Suppressor macrophage treated with lipopolysaccharide for 1 hour (primary cell): ENCODE measurements around the gene DFFA.
"Not testable (repeated sequence)": the region's sequence is repeated elsewhere in the genome, so short reads cannot be mapped to it uniquely, and the experiment has no call there.

Experiments used
- DNase-seq, 3 donors: peaks; one replicate each; pipeline ENCODE4 v3.0.0-alpha.2; 2020 to 2022

The DFFA gene

GRCh38 chr1:10472220-10473144, at the start of gene DFFA:
Gene DFFA, minus strand, starts transcription at chr1:10472529. Its CDS starts 71 bp downstream, at chr1:10472458.
- DNase-seq: peak; percentile 95 to 97 (median 95)

GRCh38 chr1:10521537-10522157, 49.3 kb upstream of the DFFA start:
- DNase-seq: no peak

GRCh38 chr1:10520952-10521351, 48.6 kb upstream of the DFFA start:
- no peak for DNase-seq

- DNase-seq: no peak
Measured at GRCh38 chr1:10520497-10520896, 48.2 kb upstream of the DFFA start.

GRCh38 chr1:10519016-10519417, 46.7 kb upstream of the DFFA start:
- DNase-seq: no peak

GRCh38 chr1:10517677-10517982, 45.3 kb upstream of the DFFA start:
- peak in 1 of 3 donors; percentile 21 for DNase-seq

GRCh38 chr1:10516925-10517676, 44.8 kb upstream of the DFFA start:
- DNase-seq: peak in 2 of 3 donors; percentile 34 to 43

- peak; percentile 66 to 80 (median 80) for DNase-seq
Measured at GRCh38 chr1:10515976-10516750, 43.8 kb upstream of the DFFA start.

GRCh38 chr1:10515301-10515975, 43.1 kb upstream of the DFFA start:
- DNase-seq: peak; percentile 81 to 85 (median 84)

GRCh38 chr1:10514490-10515235, 42.3 kb upstream of the DFFA start:
- peak; percentile 61 to 69 (median 68) for DNase-seq

GRCh38 chr1:10513199-10513598, 40.9 kb upstream of the DFFA start:
- no peak for DNase-seq

- DNase-seq: no peak
Measured at GRCh38 chr1:10511494-10511885, 39.2 kb upstream of the DFFA start.

- DNase-seq: peak; percentile 77 to 87 (median 86)
Measured at GRCh38 chr1:10510520-10511493, 38.5 kb upstream of the DFFA start.

GRCh38 chr1:10509809-10510509, 37.6 kb upstream of the DFFA start:
- no peak for DNase-seq

- DNase-seq: no peak
Measured at GRCh38 chr1:10508511-10508951, 36.2 kb upstream of the DFFA start.

GRCh38 chr1:10507111-10507879, 35.0 kb upstream of the DFFA start:
- peak; percentile 72 to 74 (median 73) for DNase-seq

- DNase-seq: no peak
Measured at GRCh38 chr1:10506677-10507047, 34.3 kb upstream of the DFFA start.

- DNase-seq: not testable (repeated sequence)
Measured at GRCh38 chr1:10506046-10506676, 33.8 kb upstream of the DFFA start.
